Measurements from ENCODE around the gene SLC4A4. TPM values are rescaled to one million over a fixed set of nuclear protein-coding genes. Genes with fewer than 3 reads are reported as not detected.

Gene SLC4A4
- total RNA-seq, 1 donor from 2014 or later = 3.2 TPM

DNA sequence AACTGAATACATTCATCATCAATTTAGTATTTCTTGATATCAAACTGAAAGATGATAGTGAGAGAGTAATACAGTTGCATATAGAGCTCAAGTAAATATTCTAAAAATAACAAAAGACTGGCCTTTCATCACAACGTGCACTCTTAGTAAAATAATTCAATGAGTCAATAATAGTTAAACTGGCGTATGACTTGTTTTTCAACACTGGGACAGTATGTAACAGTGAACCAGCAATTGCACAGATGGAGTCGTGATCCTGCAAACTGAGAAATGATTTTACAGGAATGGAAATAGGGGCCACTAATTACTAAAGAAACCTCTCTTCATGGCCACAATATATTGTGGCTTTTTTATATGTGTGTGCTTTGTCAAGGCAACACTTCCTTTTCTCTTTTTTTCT lies 137.4 kb downstream of the SLC4A4 start:
- no peaks in the 10 kb centered on the region for H3K4me1 ChIP-seq
- DNase-seq (ENCODE audit: extremely low spot score in 2 of 2) = no peak
- H3K27ac ChIP-seq = no peak overlapping the region
- H3K36me3 ChIP-seq = no peaks in the 10 kb centered on the region
- H3K4me3 ChIP-seq = no peak overlapping the region
- intact Hi-C loops (cut with DNase I) = no loop called here
- no peaks in the 10 kb centered on the region for H3K9me3 ChIP-seq
- H3K27me3 ChIP-seq = no peaks in the 10 kb centered on the region
- TF ChIP-seq, protein P1, sequence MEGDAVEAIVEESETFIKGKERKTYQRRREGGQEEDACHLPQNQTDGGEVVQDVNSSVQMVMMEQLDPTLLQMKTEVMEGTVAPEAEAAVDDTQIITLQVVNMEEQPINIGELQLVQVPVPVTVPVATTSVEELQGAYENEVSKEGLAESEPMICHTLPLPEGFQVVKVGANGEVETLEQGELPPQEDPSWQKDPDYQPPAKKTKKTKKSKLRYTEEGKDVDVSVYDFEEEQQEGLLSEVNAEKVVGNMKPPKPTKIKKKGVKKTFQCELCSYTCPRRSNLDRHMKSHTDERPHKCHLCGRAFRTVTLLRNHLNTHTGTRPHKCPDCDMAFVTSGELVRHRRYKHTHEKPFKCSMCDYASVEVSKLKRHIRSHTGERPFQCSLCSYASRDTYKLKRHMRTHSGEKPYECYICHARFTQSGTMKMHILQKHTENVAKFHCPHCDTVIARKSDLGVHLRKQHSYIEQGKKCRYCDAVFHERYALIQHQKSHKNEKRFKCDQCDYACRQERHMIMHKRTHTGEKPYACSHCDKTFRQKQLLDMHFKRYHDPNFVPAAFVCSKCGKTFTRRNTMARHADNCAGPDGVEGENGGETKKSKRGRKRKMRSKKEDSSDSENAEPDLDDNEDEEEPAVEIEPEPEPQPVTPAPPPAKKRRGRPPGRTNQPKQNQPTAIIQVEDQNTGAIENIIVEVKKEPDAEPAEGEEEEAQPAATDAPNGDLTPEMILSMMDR (IDR thresholded peaks at IDR 0.05) = no peak
- TF ChIP-seq POLR2AphosphoS5 (IDR thresholded peaks at IDR 0.05; ENCODE audit: insufficient read depth in 1 of 2, low read depth in 1 of 2) (no peak), POLR2A (IDR thresholded peaks at IDR 0.05) (no peak)

DNA sequence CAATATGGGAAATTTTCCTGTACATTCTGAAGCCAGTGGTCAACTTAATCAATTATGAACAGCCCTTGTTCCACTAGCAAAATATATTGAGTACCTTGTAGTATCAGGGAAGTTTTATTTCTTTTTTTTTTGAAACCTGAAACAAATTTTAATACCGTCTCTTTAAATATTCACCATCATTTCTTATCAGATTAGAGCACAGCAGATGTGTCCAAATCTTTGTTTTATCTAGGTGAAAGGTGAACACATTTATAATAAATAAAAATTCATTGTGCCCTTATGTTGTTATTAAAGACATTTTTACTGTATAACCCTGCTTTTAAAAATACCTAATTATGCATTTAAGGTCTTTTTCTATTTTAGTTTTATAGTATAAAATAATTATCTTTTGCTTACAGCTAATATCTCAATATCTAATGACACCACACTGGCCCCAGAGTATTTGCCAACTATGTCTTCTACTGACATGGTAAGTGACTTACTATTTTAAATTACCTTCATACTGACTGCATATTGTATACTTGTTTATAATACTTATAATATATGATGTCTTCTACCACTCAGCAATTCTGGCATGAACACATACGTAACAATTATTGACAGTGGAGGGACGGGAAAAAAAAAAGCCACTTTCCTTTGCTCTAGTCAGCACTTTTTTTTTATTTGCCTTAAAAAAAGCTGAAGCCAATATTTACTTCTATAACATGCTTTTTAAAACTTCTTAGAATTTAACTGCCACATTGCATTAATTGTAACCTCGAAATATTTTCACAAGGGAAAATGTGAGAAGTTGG lies 147.9 kb downstream of the SLC4A4 start:
- TF ChIP-seq POLR2AphosphoS5 (IDR thresholded peaks at IDR 0.05; ENCODE audit: insufficient read depth in 1 of 2, low read depth in 1 of 2) (no peak), POLR2A (IDR thresholded peaks at IDR 0.05) (no peak)
- TF ChIP-seq, protein P1 (IDR thresholded peaks at IDR 0.05) = no peak
- Histone ChIP-seq H3K27me3 (no peaks in the 10 kb centered on the region), H3K27ac (no peak overlapping the region), H3K4me1 (no peaks in the 10 kb centered on the region), H3K9me3 (no peaks in the 10 kb centered on the region), H3K36me3 (no peaks in the 10 kb centered on the region), H3K4me3 (no peak overlapping the region)
- intact Hi-C loops (cut with DNase I) = no loop called here
- DNase-seq (ENCODE audit: extremely low spot score in 2 of 2) = no peak

DNA sequence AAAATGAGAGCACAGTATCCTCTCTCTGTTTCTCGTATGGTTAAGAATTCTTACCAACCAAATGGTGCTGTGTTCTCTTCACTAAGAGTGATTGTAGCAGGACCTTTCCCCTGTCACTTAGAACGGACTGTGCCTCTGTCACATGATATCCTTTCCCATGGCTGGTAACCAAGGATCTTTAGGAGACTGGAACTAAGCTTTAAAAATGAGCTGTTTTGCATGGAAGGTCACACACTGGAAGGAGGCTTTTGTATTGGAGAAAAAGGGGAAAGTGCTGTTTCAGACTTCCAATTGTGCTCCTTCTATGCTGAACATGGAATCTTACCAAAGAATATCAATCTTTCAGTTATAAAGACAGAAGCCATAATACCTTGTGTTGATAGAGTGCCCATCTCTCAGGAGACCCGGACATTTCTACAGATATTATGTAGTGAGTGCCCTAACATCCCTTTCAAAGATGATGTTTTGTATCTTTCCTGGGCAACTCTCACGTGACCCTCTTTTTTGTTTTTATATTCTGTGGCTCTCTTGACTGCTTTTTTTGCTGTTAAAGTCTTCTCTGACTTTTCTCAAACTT lies 148.6 kb downstream of the SLC4A4 start:
- TF ChIP-seq POLR2AphosphoS5 (IDR thresholded peaks at IDR 0.05; ENCODE audit: insufficient read depth in 1 of 2, low read depth in 1 of 2) (no peak), POLR2A (IDR thresholded peaks at IDR 0.05) (no peak)
- TF ChIP-seq, protein P1 (IDR thresholded peaks at IDR 0.05) = no peak
- intact Hi-C loops (cut with DNase I) = no loop called here

DNA sequence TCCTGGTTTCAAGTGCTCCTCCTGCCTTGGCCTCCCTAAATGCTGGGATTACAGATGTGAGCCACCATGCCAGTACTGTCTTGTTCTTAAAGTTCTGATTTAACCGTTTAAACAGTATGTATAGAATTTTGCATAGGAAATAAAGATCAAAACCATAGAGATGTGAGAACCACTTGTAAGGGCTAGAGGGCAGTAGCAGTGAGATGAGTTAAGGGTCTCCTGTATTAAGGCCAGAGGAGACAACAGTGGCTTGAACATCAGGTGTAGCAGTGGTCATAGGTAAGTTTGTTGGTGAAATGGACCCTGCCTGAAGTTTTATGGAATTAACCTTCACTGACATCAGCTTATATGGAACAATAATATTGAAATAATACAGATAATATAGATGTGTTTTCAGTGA lies 155.7 kb downstream of the SLC4A4 start:
- DNase-seq (ENCODE audit: extremely low spot score in 2 of 2) = no peak
- intact Hi-C loops (cut with DNase I) = no loop called here
- H3K27me3 ChIP-seq = no peaks in the 10 kb centered on the region
- no peak overlapping the region for H3K27ac ChIP-seq
- no peaks in the 10 kb centered on the region for H3K9me3 ChIP-seq
- TF ChIP-seq, protein P1 (IDR thresholded peaks at IDR 0.05) = no peak
- TF ChIP-seq POLR2A (IDR thresholded peaks at IDR 0.05) = no peak
- TF ChIP-seq POLR2AphosphoS5 (IDR thresholded peaks at IDR 0.05; ENCODE audit: insufficient read depth in 1 of 2, low read depth in 1 of 2) = no peak
- H3K36me3 ChIP-seq = no peaks in the 10 kb centered on the region
- no peak overlapping the region for H3K4me3 ChIP-seq
- no peaks in the 10 kb centered on the region for H3K4me1 ChIP-seq

More for the DNA sequence above, 148.6 kb downstream of the SLC4A4 start:
- Histone ChIP-seq H3K36me3 (no peaks in the 10 kb centered on the region), H3K9me3 (no peaks in the 10 kb centered on the region), H3K4me1 (no peaks in the 10 kb centered on the region), H3K4me3 (no peak overlapping the region), H3K27me3 (no peaks in the 10 kb centered on the region), H3K27ac (no peak overlapping the region)
- no peak for DNase-seq (ENCODE audit: extremely low spot score in 2 of 2)

DNA sequence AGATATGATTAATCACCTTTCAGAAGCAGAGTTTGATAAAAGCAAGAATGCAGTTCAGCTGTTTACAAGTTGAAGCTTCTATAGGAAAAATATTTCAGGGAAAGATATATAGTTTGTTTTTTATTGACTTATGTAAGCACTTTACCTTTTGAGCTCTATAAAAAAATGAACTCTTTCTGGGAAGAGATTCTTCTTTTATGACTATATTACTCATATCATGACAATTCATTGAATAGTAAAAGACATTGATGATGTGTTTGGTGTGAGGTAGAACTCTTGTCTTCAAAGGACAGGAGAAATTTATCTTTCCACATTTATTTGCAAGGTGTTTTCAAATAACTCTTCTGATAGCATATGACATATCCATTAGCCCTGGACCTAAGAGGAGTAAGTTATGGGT lies 156.6 kb downstream of the SLC4A4 start:
- Histone ChIP-seq H3K4me1 (no peaks in the 10 kb centered on the region), H3K36me3 (no peaks in the 10 kb centered on the region), H3K27ac (no peak overlapping the region), H3K9me3 (no peaks in the 10 kb centered on the region), H3K27me3 (no peaks in the 10 kb centered on the region), H3K4me3 (no peak overlapping the region)
- TF ChIP-seq, protein P1 (IDR thresholded peaks at IDR 0.05) = no peak
- no peak for TF ChIP-seq POLR2A (IDR thresholded peaks at IDR 0.05)
- TF ChIP-seq POLR2AphosphoS5 (IDR thresholded peaks at IDR 0.05; ENCODE audit: insufficient read depth in 1 of 2, low read depth in 1 of 2) = no peak
- DNase-seq (ENCODE audit: extremely low spot score in 2 of 2) = no peak
- intact Hi-C loops (cut with DNase I) = no loop called here

Data from vagina (tissue), 2 donors.